OCI-LY1 (cell line): ENCODE measurements around the gene DENND4A.

Source experiments
- H2AFZ ChIP-seq: fragments of 200-600 bp; sonication (generic), shearing (Covaris generic); 2 replicates; pipeline ENCODE4 v1.6.0; 2014; ENCODE audit warnings: antibody characterized with exemption, mild to moderate bottlenecking, low read length
- H3F3A ChIP-seq: fragments of 200-600 bp; sonication (generic), shearing (Covaris generic); 2 replicates; pipeline ENCODE4 v1.6.0; 2014; ENCODE audit warnings: mild to moderate bottlenecking, antibody characterized with exemption, low read length, moderate library complexity; ENCODE audit not compliant: insufficient read depth
- H3K27ac ChIP-seq: fragments of 200-600 bp; sonication (generic); 2 replicates; pipeline ENCODE4 v1.5.1; 2014; ENCODE audit warnings: low read length, mixed run types, mild to moderate bottlenecking, low read depth; ENCODE audit not compliant: poor library complexity, severe bottlenecking
- H3K27me3 ChIP-seq: fragments of 200-600 bp; sonication (generic); 2 replicates; pipeline ENCODE4 v1.6.0; 2014; ENCODE audit warnings: antibody characterized with exemption, mild to moderate bottlenecking, low read length, moderate library complexity; ENCODE audit not compliant: insufficient read depth
- H3K36me3 ChIP-seq: fragments of 200-600 bp; sonication (generic); 2 replicates; pipeline ENCODE4 v1.6.1; 2014; ENCODE audit warnings: mild to moderate bottlenecking, antibody characterized with exemption, low read length, moderate library complexity, mixed read lengths; ENCODE audit not compliant: insufficient read depth
- H3K4me1 ChIP-seq: fragments of 200-600 bp; sonication (generic); 2 replicates; pipeline ENCODE4 v1.5.1; 2014; ENCODE audit warnings: mild to moderate bottlenecking, low read length, moderate library complexity; ENCODE audit not compliant: insufficient read depth, severe bottlenecking
- H3K4me2 ChIP-seq: fragments of 200-600 bp; sonication (generic), shearing (Covaris generic); 2 replicates; pipeline ENCODE4 v1.6.1; 2014; ENCODE audit warnings: low read length
- H3K4me3 ChIP-seq: fragments of 200-600 bp; sonication (generic); 2 replicates; pipeline ENCODE4 v1.5.1; 2014; ENCODE audit warnings: low read length, low read depth, mild to moderate bottlenecking, mixed read lengths; ENCODE audit not compliant: poor library complexity, severe bottlenecking
- H3K79me2 ChIP-seq: fragments of 200-600 bp; shearing (Covaris generic); 2 replicates; pipeline ENCODE4 v1.6.1; 2016; ENCODE audit warnings: mixed run types, low read length, mixed read lengths; ENCODE audit not compliant: insufficient read depth
- H3K9ac ChIP-seq: fragments of 200-600 bp; sonication (generic), shearing (Covaris generic); 2 replicates; pipeline ENCODE4 v1.6.1; 2014; ENCODE audit warnings: mild to moderate bottlenecking, low read length, mixed read lengths
- H3K9me2 ChIP-seq: fragments of 200-600 bp; sonication (generic), shearing (Covaris generic); 2 replicates; pipeline ENCODE4 v1.6.1; 2014; ENCODE audit warnings: low read depth, mild to moderate bottlenecking, low read length, mixed read lengths
- H3K9me3 ChIP-seq: fragments of 200-600 bp; shearing (Covaris generic); 2 replicates; pipeline ENCODE4 v1.6.1; 2014; ENCODE audit warnings: low read length, mixed read lengths
- H4K20me1 ChIP-seq: fragments of 200-600 bp; sonication (generic), shearing (Covaris generic); 2 replicates; pipeline ENCODE4 v1.6.0; 2016; ENCODE audit warnings: mild to moderate bottlenecking, low read length; ENCODE audit not compliant: insufficient read depth
- EZH2 ChIP-seq: fragments of 200-600 bp; sonication (generic), shearing (Covaris generic); IDR thresholded peaks from 2 replicates; pipeline ENCODE4 v1.8.0; 2017; ENCODE audit warnings: borderline replicate concordance, mixed run types, mild to moderate bottlenecking, antibody characterized with exemption, low read length, moderate library complexity, mixed read lengths
- TF ChIP-seq, protein P1 (sequence below): fragments of 200-600 bp; sonication (generic), shearing (Covaris generic); IDR thresholded peaks from 2 replicates; pipeline ENCODE4 v1.5.1; 2017; ENCODE audit warnings: mild to moderate bottlenecking, antibody characterized with exemption, low read length, moderate library complexity, mixed read lengths

DENND4A gene

DNA sequence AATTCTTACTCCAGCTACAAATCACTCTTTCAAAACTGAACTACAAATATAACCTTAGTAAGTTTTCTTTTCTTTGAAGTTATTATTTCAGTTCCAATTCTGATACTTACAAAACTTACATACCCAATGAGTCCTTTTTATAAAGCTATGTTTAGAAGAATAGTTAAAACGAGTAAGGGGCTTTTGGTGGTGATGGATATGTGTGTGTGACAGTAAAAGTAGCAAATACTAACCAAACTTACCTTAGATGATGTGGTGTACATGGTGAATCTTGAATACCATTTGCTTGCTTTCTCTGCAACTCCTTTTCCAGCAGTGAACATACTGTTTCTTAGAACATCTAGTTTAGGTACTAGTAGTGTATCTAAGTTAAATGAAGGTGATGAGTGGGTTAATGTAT is 101.9 kb downstream of the DENND4A start:
- H3K27me3 ChIP-seq = no peaks in the 10 kb centered on the region
- no peaks in the 10 kb centered on the region for H3K9me2 ChIP-seq
- H3K4me1 ChIP-seq = no peaks in the 10 kb centered on the region
- TF ChIP-seq EZH2 = no peak
- TF ChIP-seq, protein P1, sequence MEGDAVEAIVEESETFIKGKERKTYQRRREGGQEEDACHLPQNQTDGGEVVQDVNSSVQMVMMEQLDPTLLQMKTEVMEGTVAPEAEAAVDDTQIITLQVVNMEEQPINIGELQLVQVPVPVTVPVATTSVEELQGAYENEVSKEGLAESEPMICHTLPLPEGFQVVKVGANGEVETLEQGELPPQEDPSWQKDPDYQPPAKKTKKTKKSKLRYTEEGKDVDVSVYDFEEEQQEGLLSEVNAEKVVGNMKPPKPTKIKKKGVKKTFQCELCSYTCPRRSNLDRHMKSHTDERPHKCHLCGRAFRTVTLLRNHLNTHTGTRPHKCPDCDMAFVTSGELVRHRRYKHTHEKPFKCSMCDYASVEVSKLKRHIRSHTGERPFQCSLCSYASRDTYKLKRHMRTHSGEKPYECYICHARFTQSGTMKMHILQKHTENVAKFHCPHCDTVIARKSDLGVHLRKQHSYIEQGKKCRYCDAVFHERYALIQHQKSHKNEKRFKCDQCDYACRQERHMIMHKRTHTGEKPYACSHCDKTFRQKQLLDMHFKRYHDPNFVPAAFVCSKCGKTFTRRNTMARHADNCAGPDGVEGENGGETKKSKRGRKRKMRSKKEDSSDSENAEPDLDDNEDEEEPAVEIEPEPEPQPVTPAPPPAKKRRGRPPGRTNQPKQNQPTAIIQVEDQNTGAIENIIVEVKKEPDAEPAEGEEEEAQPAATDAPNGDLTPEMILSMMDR = no peak
- H4K20me1 ChIP-seq = no peaks in the 10 kb centered on the region
- H3K4me2 ChIP-seq = no peak overlapping the region
- no peak overlapping the region for H3K4me3 ChIP-seq
- peaks cover 67% of the 10 kb centered on the region for H3K36me3 ChIP-seq
- no peaks in the 10 kb centered on the region for H3K79me2 ChIP-seq
- H3K9me3 ChIP-seq = no peaks in the 10 kb centered on the region
- H2AFZ ChIP-seq = no peak overlapping the region
- no peak overlapping the region for H3K27ac ChIP-seq
- no peaks in the 10 kb centered on the region for H3F3A ChIP-seq
- no peak overlapping the region for H3K9ac ChIP-seq

DNA sequence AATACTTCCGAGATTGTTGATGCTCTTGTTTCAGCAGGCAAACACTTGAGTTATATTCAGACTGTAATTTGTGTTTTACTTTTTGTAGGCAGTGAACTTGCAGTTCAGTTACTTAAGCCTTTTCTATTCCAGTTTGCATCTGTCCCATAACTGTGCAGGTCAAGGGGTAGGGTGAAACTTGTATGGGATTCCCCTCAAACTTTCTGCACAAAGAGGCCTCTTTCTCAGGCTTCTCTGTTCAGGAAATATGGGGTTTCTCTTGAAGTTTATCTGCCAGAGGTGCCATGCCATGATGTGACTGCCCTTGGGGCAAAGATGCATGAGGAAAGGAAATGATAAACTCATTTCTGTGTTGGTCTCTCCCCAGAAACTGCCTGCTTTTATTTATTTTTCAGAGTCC is 103.6 kb downstream of the DENND4A start:
- no peak for TF ChIP-seq EZH2
- TF ChIP-seq, protein P1 = no peak
- H3K9ac ChIP-seq = no peak overlapping the region
- no peaks in the 10 kb centered on the region for H3K79me2 ChIP-seq
- H3K36me3 ChIP-seq = peaks cover 59% of the 10 kb centered on the region
- no peaks in the 10 kb centered on the region for H3K9me2 ChIP-seq
- no peaks in the 10 kb centered on the region for H4K20me1 ChIP-seq
- no peaks in the 10 kb centered on the region for H3F3A ChIP-seq
- H3K4me3 ChIP-seq = no peak overlapping the region
- H2AFZ ChIP-seq = no peak overlapping the region
- H3K27ac ChIP-seq = no peak overlapping the region
- no peak overlapping the region for H3K4me2 ChIP-seq
- H3K9me3 ChIP-seq = no peaks in the 10 kb centered on the region
- no peaks in the 10 kb centered on the region for H3K27me3 ChIP-seq
- H3K4me1 ChIP-seq = no peaks in the 10 kb centered on the region

DNA sequence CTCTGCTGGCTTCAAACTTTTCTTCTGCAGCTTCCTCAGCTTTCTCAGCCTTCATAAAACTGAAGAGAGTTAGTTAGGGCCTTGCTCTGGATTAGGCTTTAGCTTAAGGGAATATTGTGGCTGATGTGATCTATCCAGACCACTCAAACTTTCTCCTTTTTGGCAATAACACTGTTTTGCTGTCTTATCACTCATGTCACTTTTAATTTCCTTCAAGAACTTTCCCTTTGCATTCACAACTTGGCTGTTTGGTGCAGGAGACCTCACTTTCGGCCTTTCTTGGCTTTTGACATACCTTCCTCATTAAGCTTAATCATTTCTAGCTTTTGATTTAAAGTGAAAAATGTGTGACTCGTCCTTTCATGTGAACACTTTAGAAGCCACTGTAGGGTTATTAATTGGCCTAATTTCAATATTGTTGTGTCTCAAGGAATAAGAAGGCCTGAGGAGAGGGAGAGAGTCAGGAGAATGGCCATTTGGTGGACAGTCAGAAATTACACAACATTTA is 109.6 kb downstream of the DENND4A start:
- Histone ChIP-seq H3K4me1 (no peaks in the 10 kb centered on the region), H3K9me3 (no peaks in the 10 kb centered on the region), H3K36me3 (peaks cover 7% of the 10 kb centered on the region; the same call in 1 of the 2 replicates), H3K27me3 (no peaks in the 10 kb centered on the region), H2AFZ (no peak overlapping the region), H3K9me2 (no peaks in the 10 kb centered on the region), H3F3A (no peaks in the 10 kb centered on the region), H3K79me2 (no peaks in the 10 kb centered on the region), H4K20me1 (no peaks in the 10 kb centered on the region), H3K4me2 (no peak overlapping the region), H3K27ac (no peak overlapping the region), H3K4me3 (no peak overlapping the region), H3K9ac (no peak overlapping the region)
- no peak for TF ChIP-seq EZH2
- TF ChIP-seq, protein P1 = no peak
